HTR-8/SVneo (cell line): Measurements from ENCODE around the gene LCE6A.

Experiments used
- DNase-seq: peaks from one replicate; pipeline ENCODE4 v3.0.0; 2011; ENCODE audit warnings: low spot score, mixed read lengths; ENCODE audit not compliant: insufficient read length
- FAIRE-seq: peaks from 2 replicates; lab custom pipeline; 2011; peaks lifted over from hg19 to GRCh38; lab: Jason Lieb, UNC

LCE6A gene

GRCh38 chr1:152842556-152842955, at the start of gene LCE6A:
TSS of gene LCE6A (plus strand) at chr1:152842856. CDS start at chr1:152843521, 665 bp downstream.
- DNase-seq, result no peak
- FAIRE-seq, result no peak

- DNase-seq (no peak), FAIRE-seq (no peak)
Observed at GRCh38 chr1:152795686-152796085, 47.0 kb upstream of the LCE6A start.

- DNase-seq (no peak), FAIRE-seq (no peak)
Observed at GRCh38 chr1:152796421-152796820, 46.2 kb upstream of the LCE6A start, which contains the start of gene LCE1D. TSS of gene LCE1D (plus strand) at chr1:152796721. CDS start at chr1:152797795, 1,074 bp downstream.

GRCh38 chr1:152801333-152801732, 41.3 kb upstream of the LCE6A start:
- DNase-seq (no peak), FAIRE-seq (no peak)

GRCh38 chr1:152806576-152806975, 36.1 kb upstream of the LCE6A start, which contains the start of gene LCE1C:
TSS of gene LCE1C (minus strand) at chr1:152806651. CDS start at chr1:152805478, 1,173 bp downstream.
- DNase-seq, result no peak
- no peak for FAIRE-seq

- FAIRE-seq (no peak), DNase-seq (no peak)
Observed at GRCh38 chr1:152811050-152811449, 31.6 kb upstream of the LCE6A start.

GRCh38 chr1:152811671-152812070, 31.0 kb upstream of the LCE6A start, which contains the start of gene LCE1B:
TSS of gene LCE1B (plus strand) at chr1:152811971. CDS start at chr1:152812447, 476 bp downstream.
- no peak for DNase-seq
- no peak for FAIRE-seq

GRCh38 chr1:152817309-152817708, 25.3 kb upstream of the LCE6A start:
- FAIRE-seq (no peak), DNase-seq (no peak)

GRCh38 chr1:152823294-152823693, 19.4 kb upstream of the LCE6A start:
- FAIRE-seq (no peak), DNase-seq (no peak)

GRCh38 chr1:152824964-152825363, 17.7 kb upstream of the LCE6A start:
- FAIRE-seq (no peak), DNase-seq (no peak)

- FAIRE-seq (no peak), DNase-seq (no peak)
Observed at GRCh38 chr1:152827173-152827572, 15.5 kb upstream of the LCE6A start, which contains the start of gene LCE1A. TSS of gene LCE1A (plus strand) at chr1:152827473. CDS start at chr1:152827473, 0 bp downstream.

GRCh38 chr1:152836870-152837269, 5.8 kb upstream of the LCE6A start:
- FAIRE-seq (no peak), DNase-seq (no peak)

- FAIRE-seq (no peak), DNase-seq (peak; percentile 4)
Observed at GRCh38 chr1:152855661-152856060, 13.0 kb downstream of the LCE6A start.

GRCh38 chr1:152858062-152858461, 15.4 kb downstream of the LCE6A start:
- FAIRE-seq (no peak), DNase-seq (no peak)

GRCh38 chr1:152859696-152860095, 17.0 kb downstream of the LCE6A start, which contains the start of gene LCE7A:
TSS of gene LCE7A (plus strand) at chr1:152859996. CDS start at chr1:152860698, 702 bp downstream.
- no peak for FAIRE-seq
- DNase-seq, result no peak

GRCh38 chr1:152860129-152860528, 17.5 kb downstream of the LCE6A start:
- FAIRE-seq, result no peak
- DNase-seq, result no peak

- FAIRE-seq, result no peak
- no peak for DNase-seq
Observed at GRCh38 chr1:152861374-152861773, 18.7 kb downstream of the LCE6A start.

GRCh38 chr1:152864443-152864842, 21.8 kb downstream of the LCE6A start:
- DNase-seq (no peak), FAIRE-seq (no peak)

GRCh38 chr1:152866321-152866720, 23.7 kb downstream of the LCE6A start:
- DNase-seq (no peak), FAIRE-seq (no peak)

- FAIRE-seq (no peak), DNase-seq (peak; percentile 36)
Observed at GRCh38 chr1:152869808-152870419, 27.3 kb downstream of the LCE6A start.

- no peak for FAIRE-seq
Observed at GRCh38 chr1:152870831-152871730, 28.4 kb downstream of the LCE6A start.

More at GRCh38 chr1:152870831-152871730, 28.4 kb downstream of the LCE6A start:
- peak; percentile 6 for DNase-seq
